HG03135 (cell line): Measurements from ENCODE around the gene KIF25.
"Not testable (repeated sequence)": the region's sequence is repeated elsewhere in the genome, so short reads cannot be mapped to it uniquely, and the experiment has no call there.

ENCODE experiments used
- ATAC-seq: cut with Tn5 transposase; IDR thresholded peaks from one replicate; pipeline ENCODE4 v1.9.1; 2021; ENCODE audit warnings: mild to moderate bottlenecking, moderate library complexity; ENCODE audit not compliant: unreplicated experiment

The KIF25 gene

DNA sequence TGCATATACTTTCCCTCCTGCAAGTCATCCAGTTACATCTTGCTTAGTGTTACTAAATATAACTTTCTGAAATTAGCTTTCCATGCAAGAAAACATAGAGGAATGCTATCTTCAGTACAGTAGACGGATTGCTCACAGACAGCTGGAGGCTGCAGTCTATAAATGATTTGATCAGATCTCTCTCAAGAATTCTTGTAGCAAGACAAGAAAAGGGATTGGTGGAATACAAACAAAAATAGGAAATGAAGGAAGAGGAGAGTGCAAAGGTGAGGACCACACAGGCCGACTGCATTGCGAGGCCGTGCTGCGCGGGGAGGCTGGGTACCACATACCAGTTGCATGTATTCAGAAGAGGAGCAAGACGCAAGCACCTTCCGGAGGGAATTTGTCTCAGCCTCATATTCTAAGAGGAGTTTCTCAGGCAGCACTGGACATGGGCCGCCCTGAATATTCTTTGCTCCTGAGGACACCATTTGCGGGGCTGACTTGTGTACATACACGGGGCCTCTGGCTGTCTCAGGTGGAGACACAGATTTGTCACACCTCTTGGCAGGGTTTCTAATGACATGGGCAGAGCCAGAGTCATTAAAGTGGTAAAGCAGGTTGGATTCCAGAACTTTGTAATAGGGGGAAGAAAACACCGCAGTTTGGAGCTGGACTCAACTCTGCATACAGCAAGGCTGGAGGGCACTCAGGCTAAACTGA is 22.7 kb upstream of the KIF25 start:
- no peak for ATAC-seq

DNA sequence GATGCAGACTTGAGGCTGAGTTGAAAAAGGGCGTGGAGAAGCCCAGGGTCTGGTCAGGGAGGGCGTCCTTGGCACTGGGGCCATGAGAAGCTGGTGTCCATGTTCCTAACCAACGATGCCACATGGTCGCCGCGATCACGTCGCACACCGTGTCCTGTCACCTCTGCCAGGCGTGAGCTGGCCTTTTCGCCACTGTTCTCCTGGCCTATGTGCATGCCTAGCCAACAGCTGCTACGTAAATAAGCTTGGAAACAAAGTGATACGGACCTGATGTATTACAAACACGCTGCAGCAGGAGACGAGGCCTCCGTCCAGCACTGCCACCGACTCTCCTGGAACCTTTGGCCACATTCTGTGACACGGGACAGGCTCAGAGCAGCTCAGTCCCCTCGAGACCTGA is 22.0 kb upstream of the KIF25 start:
- no peak for ATAC-seq

- not testable (repeated sequence) for ATAC-seq
These were observed 21.3 kb upstream of the KIF25 start for GRCh38 chr6:167976116-167976657.

DNA sequence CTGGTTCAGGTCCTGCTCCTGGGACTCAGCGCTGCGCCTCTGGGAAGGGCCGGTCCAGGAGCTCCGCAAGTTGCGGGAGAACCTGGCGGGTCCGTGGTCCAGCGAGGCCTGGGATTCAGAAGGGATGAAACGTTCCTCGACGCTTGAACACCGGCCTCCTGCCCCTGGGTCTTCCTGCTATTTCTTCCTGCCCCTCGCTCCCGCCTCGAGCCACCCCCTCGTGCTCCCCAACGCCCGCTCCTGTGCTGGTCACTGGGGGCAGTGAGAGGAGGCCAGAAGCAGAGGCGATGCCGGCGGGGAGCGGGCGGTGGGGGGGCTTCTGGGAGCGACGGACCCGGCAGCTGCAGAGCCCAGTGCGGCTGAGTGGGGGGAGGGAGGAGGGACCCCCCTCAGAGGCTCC is 20.8 kb upstream of the KIF25 start:
- no peak for ATAC-seq

DNA sequence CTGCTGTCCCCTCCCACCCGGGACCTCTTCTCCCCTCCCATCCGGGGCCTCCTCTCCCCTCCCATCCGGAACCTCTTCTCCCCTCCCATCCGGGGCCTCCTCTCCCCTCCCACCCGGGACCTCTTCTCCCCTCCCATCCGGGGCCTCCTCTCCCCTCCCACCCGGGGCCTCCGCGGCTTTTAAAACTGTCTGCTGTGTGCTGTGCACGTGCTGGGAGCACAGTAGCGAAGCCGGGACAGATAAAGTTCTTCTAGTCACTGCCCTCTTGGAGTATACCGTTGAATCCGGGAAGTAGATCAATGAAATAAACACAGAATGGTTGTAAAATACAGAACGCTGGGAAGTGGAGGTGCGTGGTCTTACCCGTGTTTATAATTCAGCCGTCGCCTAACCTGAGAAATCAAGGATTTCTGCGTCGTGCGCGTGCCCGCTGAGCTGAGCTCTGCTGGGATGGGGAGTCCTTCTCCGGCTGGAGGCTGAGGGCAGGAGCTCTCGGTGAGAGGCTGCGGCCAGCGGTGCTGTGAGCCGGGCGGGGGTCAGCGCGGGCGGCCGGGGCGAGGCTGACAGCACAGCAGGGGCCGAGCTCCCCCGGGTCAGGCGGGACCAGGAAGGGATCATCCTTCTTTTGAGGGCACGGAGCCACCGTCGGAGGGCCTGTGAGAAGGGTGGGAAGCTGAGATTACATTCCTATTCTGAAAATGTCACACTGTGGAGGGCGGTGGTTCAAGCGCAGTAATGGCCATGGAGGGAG is 19.6 kb upstream of the KIF25 start:
- ATAC-seq: no peak

GRCh38 chr6:167978607-167979006 is 18.9 kb upstream of the KIF25 start:
- no peak for ATAC-seq

DNA sequence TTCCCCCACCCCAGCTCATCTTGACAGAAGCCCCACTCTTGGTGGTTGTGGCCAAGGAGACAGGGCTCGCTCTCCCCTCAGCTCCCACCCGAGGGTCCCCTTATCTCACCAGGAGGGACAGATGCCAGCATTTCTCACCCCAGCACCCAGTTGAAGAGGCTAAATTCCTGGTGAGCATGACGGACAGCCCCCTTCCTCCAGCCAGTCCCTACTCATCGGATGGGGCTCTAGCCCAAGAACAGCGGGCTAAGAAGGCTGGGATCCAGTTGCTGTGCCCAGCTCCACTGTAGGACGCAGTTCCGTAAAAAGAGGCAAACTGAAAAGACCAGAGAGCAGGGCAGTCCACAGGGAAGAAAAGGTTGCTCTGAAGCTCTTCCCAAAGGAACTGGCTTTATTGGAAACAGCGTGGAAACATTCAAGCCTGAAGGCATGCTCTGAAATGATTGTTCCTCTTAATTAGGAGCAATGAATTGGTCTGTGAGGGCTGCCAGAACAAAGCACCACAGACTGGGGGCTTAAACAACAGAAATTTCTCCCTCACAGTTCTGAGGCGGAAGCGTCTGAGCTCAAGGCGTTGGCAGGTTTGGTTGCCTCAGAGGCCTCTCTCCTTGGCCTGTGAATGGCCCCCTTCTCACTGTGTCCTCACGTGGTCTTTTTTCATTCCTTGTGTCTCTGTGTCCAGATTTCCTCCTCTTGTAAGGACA is 17.9 kb upstream of the KIF25 start:
- ATAC-seq: no peak

DNA sequence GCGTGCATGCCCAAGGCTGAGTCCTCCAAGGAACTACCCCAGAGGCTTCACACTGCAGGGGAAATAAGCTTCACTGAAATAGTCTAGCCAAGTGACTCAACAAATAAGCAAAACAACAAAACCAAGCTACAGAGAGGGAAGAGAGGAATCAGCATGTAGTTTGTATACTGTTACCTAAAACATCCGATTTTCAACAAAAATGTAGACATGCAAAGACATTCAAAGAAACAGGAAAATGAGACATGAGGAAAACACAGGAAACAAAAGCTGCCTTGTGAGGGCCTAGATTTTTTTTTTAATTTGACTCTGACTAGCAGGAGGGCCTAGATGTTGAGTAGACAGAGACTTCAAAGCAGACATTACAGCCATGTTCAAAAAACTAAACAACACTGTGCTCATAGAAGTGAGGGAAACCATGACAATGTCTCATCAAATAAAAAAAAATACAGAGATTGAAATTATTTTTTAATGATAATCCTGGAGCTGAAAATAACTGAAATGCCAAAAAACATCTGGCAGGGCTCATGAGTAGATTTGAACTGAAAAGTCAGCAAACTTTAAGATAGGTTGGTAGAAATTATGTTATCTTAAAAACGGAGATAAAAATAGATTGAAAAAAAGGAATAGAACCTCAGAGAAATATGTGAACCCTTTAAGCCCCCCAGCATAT is 16.4 kb upstream of the KIF25 start:
- no peak for ATAC-seq

GRCh38 chr6:167981916-167982462 is 15.5 kb upstream of the KIF25 start:
- ATAC-seq: no peak

DNA sequence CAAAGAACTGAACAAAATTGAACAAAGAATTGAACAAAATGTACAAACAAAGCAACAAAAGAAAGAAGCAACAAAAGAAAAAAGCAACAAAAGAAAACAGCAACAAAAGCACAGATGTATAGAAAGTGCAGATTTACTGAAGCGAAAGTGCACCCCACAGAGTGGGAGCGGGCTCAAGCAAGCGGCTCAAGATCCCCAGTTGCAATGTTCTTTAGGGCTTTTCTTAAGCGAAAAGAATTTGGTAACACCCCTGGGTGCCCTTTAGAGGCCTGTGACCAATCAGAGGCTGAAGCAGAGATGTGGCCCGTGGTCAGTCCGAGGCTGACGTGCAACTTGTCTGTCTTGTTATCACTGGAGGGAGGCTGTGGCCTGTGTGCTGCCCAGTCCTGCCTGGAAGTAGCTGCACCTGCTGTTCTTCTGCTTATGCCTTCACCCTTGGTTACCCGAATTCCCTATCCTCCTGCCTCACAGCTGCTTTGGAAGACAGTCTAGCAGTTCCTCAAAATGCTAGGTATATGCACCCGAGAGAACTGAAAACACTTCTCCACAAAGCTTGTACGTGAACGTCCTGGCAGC is 13.2 kb upstream of the KIF25 start:
- no peak for ATAC-seq

GRCh38 chr6:167984876-167985604 is 12.4 kb upstream of the KIF25 start:
- ATAC-seq: no peak

DNA sequence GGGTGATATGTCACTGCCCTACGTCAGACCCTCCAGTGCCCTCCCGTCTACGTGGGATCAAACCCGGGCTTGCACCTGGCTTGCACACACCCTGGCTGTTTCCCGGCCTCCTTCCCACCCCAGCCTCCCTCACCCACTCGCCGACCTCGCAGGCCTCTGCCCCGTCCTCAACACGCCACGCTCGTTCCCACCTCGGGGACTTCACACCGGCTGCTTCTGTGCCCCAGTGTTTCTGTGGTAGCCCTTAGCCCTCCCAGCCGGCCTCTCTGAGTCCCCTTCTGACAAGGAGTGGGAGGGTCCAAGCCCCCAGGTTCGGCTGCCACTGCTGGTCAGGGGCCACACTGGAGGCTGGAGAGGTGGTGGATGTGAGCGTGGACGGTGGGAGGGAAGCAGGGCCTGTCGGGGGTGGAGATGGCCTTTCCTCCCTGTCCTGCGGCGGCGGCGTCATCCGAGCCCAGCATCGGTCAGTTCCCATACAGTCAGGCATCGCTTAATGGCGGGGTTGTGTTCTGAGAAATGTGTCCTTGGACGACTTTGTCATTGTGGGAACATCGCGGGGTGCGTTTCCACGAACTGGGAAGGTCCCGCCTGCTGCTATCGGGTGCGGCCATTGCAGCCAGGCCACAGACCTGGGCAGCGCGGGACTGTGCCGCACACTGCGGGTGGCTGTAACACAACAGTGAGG is 11.4 kb upstream of the KIF25 start:
- no peak for ATAC-seq

DNA sequence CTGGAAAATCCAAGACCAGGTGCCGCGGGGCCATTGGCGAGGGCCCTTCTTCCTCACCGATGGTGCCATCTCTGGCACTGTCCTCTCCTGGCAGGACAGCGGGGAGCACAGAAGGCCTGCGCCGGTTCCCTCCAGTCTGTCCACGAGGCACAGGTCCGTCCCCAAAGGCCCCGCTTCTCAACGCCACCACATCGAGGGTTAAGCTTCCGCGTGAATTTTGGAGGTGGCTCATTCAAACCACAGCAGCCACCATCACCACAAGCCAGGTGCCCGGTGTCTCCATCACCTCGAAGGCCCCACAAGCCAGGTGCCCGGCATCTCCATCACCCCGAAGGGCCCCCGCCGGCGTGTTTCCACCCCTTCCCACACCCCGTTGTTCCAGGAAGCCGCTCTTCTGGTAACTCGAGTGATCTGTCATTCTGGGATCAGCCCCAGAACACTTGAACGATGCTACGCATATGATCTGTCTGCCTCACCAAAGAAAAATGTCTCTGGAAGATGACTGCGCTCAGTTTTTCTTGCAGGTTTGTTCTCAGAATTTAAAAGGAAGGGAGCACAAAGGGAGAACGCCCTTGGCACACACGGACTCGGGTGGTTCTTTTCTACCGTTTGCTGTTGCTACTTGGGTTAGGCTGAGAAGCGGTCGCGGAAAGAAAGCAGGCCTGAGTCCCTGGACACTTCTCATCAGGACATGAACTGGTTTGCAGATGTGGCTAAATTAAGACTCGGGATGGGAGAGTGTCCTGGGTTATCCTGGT is 9.9 kb upstream of the KIF25 start:
- ATAC-seq: no peak

GRCh38 chr6:167988154-167988495 is 9.3 kb upstream of the KIF25 start:
- no peak for ATAC-seq

- no peak for ATAC-seq
These were observed 8.3 kb upstream of the KIF25 start for GRCh38 chr6:167988945-167989841.

DNA sequence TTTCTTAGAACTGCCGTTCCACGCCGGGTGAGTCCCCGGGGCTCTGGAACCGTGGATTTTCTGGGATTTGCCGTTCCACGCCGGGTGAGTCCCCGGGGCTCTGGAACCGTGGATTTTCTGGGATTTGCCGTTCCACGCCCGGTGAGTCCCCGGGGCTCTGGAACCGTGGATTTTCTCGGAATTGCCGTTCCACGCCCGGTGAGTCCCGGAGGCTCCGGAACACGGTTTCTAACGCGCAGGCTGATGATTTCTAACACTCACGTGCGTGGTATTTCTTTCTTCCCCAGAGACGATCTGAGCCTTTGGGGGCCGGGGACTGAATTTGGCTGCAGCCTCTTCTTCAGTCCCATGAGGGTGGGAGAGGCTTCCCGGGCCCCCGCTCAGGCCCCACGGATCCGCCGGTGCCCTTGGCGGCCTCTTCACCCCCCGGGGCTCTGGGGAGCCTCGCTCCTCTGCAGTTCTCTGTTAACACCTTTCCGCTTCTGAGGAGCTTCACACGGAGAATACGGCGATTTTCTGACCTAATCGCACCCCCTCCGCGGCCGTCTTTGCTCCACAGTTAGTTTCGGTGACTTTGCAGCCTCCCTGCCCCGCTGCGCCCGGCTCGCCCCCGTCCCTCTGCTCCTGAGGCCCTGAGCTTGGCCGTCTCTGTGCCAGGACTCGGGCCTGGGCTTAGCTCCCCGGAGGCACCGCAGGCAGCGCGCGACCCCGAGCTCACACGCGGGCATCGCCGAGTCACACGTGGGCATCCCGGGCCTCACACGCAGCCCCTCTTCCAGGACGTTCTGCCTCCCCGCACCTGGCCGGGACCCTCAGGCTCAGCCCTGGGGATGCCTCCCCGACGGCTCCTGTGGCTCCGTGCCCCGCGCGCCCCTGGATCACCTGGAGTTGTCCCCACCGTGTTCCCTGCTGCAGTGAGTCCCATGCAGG is 7.2 kb upstream of the KIF25 start:
- ATAC-seq: no peak

DNA sequence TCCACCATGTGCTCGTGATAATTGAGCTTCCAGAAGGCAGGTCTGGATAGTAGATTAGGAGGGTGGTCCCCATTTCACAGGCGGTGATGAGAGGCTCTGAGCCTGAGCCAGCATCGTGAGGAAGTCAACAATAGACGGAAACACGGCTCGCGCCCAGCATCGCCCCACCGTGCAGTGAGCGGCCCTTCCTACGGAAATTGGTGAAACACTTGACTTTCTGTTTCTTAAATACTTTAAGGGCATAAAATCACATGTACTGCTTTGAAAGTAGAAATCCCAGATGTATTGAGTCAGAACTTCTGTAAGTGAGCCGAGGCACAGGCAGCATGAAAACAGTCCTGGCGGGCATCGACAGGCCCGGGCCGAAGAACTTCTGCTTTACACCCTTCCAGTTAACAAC is 4.3 kb upstream of the KIF25 start:
- no peak for ATAC-seq
